HFF-Myc (cell line): Measurements from ENCODE around the gene SFI1.
"Not testable (repeated sequence)": the region's sequence is repeated elsewhere in the genome, so short reads cannot be mapped to it uniquely, and the experiment has no call there.

Source experiments
- DNase-seq: peaks from one replicate; pipeline ENCODE4 v3.0.0-alpha.2; 2011; ENCODE audit warnings: low read depth; ENCODE audit errors: extremely low read depth
- H3K4me3 ChIP-seq: replicated peaks from 2 replicates; pipeline ENCODE4 v1.5.1; 2011; ENCODE audit warnings: low read depth, mild to moderate bottlenecking, control low read depth, low read length
- TF ChIP-seq, protein P1 (sequence below): IDR thresholded peaks from 2 replicates; pipeline ENCODE4 v1.5.1; 2012; ENCODE audit warnings: mild to moderate bottlenecking, low read depth, low read length, control low read depth; ENCODE audit errors: missing control alignments

Gene SFI1

DNA sequence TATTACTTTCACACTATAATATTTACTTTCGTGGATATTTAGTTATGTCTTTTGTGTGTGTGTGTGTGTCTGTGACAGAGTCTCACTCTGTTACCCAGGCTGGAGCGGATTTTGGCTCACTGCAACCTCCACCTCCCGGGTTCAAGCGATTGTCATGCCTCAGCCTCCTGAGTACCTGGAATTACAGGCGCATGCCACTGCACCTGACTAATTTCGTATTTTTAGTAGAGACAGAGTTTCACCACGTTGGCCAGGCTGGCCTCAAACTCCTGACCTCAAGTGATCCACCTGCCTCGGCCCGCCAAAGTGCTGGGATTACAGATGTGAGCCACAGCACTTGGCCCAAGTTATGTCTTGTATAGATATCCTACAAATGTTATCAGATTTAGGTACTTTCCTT, 155.8 kb downstream of the SFI1 start:
- TF ChIP-seq, protein P1, sequence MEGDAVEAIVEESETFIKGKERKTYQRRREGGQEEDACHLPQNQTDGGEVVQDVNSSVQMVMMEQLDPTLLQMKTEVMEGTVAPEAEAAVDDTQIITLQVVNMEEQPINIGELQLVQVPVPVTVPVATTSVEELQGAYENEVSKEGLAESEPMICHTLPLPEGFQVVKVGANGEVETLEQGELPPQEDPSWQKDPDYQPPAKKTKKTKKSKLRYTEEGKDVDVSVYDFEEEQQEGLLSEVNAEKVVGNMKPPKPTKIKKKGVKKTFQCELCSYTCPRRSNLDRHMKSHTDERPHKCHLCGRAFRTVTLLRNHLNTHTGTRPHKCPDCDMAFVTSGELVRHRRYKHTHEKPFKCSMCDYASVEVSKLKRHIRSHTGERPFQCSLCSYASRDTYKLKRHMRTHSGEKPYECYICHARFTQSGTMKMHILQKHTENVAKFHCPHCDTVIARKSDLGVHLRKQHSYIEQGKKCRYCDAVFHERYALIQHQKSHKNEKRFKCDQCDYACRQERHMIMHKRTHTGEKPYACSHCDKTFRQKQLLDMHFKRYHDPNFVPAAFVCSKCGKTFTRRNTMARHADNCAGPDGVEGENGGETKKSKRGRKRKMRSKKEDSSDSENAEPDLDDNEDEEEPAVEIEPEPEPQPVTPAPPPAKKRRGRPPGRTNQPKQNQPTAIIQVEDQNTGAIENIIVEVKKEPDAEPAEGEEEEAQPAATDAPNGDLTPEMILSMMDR, result no peak
- no peak for DNase-seq
- no peak overlapping the region for H3K4me3 ChIP-seq

DNA sequence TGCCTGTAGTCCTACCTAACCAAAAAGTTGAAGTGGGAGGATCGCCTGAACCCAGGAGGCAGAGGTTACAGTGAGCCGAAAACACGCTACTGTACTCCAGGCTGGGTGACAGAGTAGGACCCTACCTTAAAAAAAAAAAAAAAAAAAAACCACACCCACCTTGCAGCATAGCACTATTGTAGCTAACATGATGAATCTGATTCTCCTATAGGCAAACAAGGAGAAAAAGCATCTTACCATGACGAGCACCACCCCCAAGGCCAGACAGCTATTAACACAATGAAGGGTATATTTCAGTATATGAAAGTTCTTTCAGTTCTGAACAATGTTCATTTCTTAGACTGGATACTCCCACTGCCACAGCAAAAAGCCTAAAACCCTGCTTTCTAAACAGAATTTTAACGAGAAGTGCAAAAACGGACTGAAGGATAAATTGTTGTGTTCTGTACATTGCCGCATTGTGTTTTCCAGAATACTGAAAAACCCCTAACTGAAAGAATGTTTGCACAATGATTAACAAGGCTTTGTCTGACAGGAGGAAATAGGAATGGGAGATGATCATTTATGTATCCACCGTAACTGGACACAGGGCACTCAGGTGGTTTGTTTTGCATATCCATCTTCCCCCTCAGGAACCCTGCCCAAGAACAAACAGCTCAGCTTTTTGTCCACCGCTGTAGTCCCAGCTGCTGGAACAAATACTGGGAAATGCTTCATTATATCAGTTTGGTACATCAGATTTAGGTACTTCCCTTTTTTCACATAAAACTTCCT, 156.8 kb downstream of the SFI1 start:
- DNase-seq, result no peak
- no peak overlapping the region for H3K4me3 ChIP-seq
- TF ChIP-seq, protein P1, result no peak

DNA sequence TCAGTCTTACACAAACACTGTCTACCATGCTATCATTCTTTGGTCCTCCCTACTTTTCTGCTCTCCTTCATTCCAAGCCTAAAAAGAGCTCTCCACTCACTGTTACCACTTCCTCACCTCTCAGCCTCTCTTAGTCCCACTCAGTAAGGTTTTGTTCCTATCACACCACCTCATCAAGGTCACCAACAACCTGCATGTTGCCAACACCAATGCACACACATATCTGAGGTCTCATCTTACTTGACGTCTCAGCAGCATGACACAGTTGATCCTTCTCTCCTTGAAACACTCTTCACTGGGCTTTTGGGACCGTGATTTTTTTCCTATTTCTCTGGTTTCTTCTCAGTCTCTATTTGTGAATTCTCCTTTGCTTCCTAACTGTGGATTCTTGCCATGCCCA, 157.6 kb downstream of the SFI1 start:
- H3K4me3 ChIP-seq, result no peak overlapping the region
- TF ChIP-seq, protein P1, result no peak
- no peak for DNase-seq

DNA sequence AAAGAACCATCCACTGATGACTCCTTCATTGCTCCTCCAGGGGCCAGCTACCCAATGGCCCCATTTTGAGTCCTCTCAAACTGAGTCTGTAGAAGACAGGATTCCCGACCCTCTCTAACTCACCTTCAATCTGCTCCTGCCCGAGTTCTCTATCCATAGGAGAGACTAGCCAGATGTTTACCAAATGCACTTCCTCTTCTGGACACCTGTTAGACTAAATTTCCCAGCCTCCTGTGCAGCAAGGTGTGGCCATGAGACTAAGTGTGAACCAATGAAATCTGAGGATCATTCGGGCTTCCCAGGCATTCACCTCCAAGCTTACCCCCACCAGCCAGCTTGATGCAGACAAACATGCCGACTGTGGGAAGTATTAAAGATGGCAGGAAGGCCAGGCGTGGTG, 158.1 kb downstream of the SFI1 start:
- TF ChIP-seq, protein P1, result no peak
- no peak for DNase-seq
- no peak overlapping the region for H3K4me3 ChIP-seq

DNA sequence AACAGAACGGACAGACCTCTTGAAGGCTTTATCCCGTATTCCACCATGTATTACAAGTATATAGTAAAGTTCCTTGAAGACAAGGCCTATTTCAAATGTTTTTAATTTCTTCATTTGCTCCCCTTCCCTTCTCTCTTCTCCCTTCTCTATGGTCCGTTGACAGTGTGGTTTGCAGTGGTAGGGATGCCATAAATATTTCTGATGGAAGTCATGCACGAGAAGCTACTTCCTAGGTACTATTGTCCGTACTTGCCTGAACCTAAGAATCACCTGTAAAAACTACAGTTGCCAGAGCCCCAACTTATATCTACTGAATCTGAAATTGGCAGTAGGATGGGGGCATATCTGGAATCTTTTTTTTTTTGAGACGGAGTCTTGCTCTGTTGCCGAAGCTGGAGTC, 162.9 kb downstream of the SFI1 start:
- TF ChIP-seq, protein P1, result no peak
- no peak overlapping the region for H3K4me3 ChIP-seq
- DNase-seq, result no peak

DNA sequence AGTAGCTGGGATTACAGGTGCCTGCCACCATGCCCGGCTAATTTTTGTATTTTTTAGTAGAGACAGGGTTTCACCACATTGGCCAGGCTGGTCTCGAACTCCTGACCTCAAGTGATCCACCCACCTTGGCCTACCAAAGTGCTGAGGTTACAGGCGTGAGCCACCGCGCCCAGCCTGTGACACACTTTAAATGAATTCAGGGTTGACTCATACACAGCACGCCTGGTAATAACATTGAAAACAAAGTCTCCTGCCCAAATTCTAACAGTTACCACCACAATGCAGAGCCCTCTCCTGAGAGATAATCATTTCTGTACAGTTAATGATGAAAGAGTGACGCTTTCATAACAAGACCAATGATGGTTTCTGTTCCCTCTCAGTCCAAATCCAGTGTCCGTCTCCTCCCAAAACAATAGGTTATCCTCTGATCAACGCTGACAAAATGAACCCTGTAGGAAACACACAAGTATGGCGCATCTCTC, 164.6 kb downstream of the SFI1 start:
- peak overlapping the region; percentile 76 for H3K4me3 ChIP-seq
- not testable (repeated sequence) for DNase-seq

DNA sequence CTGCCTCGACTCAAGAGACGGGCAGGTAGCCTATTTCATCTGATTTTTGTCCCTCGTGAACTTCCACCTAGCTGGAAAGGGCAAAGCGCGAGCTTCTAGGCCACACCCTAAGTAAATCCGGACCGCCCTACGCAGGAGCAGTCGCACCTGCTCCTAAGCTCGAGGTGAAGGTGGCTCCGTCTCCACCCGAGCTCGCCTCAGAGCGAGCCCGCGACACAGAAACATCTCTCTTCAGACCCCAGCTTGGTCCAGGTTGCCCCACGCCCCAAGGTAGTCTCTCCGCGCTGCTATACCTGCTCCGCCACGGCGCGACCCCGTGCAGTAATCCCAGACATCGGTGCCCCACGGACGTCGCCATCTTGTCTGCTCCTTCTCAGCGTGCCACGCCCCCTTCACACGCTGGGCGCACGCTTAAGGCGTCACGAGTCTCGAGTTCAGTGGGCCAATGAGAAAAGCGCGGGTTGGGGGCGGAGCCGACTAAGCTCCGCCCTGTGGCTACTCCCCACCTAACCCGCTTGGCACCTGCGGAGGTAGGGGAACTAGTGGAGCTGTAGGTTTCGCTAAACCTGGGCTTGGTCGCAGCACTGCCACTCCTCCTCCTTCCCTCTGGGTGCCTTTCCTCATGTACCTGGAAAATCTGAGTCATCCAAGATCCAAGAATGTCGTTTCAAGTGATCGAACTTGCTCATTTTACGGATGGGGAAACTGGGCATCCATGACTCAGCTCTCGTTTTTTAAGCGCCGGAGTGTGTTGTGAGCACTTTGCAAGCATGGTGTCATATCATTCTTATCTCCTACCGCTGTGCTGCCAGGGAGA, 165.7 kb downstream of the SFI1 start, which contains the start of gene PISD:
PISD (minus strand) TSS at position 365 of the 817 bp plus-strand sequence; CDS start at position 358, 7 bp downstream.
- peak; percentile 82 for DNase-seq
- TF ChIP-seq, protein P1, result no peak
- peak within 1 kb of the TSS; percentile 76 for H3K4me3 ChIP-seq
